Inflammatory macrophage treated with lipopolysaccharide for 4 hours (primary cell): ENCODE measurements around the gene ATP8A2.

Experiments
- DNase-seq: peaks from one replicate; pipeline ENCODE4 v3.0.0-alpha.2; 2020

ATP8A2 gene

GRCh38 chr13:25738342-25739196 is 366.8 kb downstream of the ATP8A2 start:
- no peak for DNase-seq

DNA sequence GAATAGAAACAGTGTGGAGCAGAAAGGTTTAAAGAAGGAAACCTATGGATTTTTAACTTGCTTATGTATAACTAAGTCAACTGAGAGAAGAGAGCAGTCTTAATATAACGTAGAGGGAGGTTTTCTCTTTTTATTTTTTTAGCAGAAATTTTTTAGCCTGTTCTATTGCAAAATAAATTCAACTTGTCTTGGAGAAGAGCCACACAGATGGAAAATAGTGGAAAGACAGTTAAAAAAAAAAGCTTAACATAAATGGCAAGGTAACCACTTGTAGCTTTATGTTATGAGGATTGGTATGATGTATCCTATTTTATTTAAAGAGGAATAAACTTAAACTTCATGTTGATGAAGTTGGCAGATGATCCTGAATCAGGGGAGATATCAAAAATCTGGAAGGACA is 367.6 kb downstream of the ATP8A2 start:
- no peak for DNase-seq

DNA sequence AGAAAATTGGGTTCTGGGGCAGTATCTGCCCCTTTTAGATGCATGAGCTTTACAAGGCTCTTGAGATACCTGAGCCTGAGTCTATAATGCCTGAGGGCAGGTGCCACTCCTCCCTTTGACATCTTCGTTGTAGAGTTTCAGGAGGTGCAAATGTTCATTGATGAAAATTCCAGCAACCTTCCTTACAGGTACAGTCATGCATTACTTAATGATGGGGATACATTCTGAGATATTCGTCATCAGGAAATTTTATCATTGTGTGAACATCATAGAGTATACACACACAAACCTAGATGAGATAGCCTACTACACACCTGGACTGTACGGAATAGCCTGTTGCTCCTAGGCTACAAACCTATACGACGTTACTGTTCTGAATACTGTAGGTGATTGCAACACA is 370.0 kb downstream of the ATP8A2 start:
- no peak for DNase-seq

DNA sequence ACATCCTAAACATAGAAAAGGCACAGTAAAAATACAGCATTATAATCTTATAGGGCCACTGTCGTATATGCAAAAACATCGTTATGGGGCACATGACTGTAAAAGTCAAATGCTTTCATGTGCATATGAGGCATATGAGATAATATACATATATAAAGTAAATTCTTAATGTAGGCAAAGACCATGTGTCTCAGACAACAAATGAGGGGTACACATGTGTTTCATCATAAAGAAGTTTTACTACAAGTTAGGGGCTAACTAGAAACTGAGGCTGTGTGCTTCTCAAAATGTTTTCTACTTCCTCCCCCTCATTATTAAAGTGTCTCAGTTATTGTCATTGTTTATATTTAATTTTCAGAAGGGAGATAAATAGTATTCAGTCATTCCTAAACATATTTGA is 370.4 kb downstream of the ATP8A2 start:
- DNase-seq: no peak

DNA sequence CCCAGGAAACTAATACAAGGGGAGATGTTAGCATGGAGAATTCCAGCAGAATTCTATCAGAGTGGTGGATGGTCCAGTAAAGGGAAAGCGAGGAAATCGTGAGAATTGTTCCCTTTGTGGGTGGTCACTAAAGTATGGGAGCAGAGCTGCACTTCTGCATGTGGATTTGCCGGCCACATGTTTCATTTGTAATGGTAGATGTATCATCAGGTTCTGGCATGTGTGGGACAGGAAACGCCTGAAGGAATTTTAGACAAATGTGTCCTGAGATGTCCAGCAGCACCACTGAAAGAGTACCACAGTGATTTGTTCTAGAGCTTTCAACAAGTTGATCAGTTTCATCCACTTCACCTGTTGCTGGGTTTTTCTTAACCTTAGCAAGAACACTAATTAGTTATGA is 371.6 kb downstream of the ATP8A2 start:
- no peak for DNase-seq

- DNase-seq: no peak
Measured at GRCh38 chr13:25744178-25744577, 372.4 kb downstream of the ATP8A2 start.

DNA sequence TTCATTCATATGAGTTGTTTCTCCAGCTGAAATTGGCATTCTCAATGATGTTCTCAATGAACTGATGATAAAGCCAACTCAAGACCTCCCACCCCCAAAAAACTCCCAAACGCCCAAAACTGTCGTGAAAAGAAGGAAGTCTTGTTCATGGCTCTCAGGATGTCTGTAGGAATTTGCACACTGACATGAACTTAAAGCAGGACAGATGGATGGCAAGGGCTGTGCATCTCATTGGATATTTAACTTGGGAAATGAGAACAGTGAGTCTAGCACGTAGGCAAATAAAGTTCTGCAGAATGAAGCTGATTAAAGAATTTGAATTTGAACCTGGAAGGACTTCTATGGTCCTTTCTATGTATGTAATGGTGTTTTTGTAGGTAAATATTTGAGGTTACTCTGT is 374.4 kb downstream of the ATP8A2 start:
- DNase-seq: no peak

GRCh38 chr13:25752957-25753551 is 381.3 kb downstream of the ATP8A2 start:
- DNase-seq: no peak

DNA sequence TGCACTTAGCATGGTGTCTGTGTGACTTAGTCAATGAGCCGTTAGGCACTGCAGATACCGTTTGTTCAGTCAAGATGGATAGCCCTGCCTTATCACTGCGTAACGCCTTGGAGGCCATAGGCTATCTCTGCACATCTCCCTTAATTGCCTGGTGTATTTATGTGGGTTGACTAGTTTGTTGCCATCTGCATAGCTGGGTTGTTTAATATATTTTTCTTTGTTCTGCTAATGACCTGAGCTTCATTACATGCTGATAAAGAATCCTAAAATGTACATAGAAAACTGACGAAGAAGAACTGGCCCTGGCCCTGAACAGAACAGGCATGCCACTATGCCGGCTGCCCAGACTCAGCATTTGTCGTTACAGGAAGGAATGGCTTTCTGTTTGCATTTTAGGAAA is 382.2 kb downstream of the ATP8A2 start:
- DNase-seq: no peak

DNA sequence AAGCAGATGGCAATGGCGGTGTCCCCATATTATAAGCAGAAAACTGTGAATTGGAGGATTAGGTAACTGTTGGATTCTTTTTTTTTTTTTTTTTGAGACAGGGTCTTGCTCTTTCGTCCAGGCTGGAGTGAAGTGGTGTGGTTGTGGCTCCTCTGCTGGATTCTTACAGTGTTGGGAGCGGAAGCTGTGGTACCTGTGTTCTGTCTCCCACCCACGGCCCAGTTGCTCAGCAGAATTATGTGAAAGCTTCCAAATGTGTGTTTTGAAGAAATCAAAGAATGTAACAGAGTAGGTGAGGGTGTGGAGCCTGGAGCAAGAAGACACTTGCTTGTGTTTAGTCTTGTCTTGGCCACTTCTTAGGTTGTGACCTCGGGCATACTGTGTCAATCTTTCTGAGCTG is 384.5 kb downstream of the ATP8A2 start:
- no peak for DNase-seq

DNA sequence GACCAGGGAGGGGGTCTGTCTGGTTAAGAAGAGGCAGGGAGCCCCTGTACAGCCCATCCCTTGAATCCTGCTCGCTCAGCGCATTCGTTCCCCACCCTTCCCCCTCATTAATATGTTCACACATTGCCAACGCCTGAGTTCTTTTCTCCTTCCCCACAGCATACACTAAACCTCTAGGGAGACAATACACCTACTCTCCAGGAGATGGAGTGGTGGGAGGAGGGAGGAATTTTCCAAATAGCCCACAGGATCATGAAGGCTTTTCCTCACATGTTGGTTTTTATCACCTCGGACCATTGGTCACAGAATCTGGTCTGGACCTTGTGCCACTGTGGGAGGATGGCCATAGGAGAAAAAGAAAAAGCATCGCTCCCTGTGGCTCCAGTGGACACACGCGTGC is 385.1 kb downstream of the ATP8A2 start:
- no peak for DNase-seq

DNA sequence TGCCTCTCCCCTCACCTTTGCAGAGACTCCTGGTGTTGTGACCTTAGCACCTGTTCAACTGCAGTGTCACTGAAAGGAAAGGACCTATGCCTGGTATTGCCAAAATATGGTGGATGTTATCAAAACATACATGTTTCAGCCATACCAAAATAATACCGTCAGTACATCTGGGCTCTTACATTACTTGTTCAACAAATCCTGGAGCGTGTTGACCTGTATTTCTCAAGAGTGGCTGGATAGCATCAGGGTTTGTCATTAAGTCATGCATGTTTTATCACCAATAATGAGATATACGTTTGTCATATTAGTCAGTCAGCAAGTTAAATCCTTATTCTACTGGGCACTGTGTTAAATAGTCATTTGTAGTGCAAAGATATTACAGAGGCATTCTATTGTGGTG is 389.3 kb downstream of the ATP8A2 start:
- no peak for DNase-seq

GRCh38 chr13:25762281-25762680 is 390.5 kb downstream of the ATP8A2 start:
- DNase-seq: no peak

- DNase-seq: no peak
Measured at GRCh38 chr13:25762795-25763377, 391.1 kb downstream of the ATP8A2 start.

- DNase-seq: no peak
Measured at GRCh38 chr13:25764378-25764777, 392.6 kb downstream of the ATP8A2 start.

DNA sequence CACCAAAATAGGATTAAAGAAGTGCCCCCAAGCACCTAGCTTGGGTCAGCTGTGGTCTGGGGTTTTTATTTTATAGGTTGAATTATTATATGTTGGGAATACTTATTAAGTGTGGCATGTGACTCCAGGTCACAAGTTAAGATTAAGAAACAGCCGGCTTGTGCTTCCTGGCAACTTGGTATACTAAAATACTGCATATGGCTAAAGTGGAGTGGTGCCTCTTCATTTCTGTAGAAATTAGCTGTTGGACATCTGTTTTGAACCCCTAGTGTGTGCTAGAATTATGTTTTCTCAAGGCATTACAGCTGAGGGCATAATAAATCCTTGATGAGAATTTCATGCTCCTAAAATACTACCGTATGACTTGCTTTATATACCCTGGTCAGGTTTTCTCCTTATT is 393.5 kb downstream of the ATP8A2 start:
- DNase-seq: no peak

DNA sequence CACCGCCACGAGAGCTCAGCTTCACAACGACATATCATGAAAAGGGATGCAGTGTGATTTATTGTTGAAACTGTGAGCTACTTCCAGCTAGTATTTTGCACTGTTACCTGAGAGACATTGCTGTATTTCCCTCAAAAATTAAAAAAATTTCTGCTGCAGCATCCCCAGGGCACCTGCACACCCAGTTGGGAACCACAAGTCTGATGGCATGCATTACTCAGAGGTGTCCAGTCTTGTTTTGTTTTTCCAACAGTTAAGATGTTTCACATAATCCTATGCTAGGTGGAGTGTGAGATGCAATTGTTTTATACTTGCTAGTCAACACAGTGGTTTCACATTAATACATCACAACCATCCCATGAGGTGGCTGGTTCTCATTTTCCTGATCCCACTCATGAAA is 394.8 kb downstream of the ATP8A2 start:
- no peak for DNase-seq

GRCh38 chr13:25766991-25767390 is 395.2 kb downstream of the ATP8A2 start:
- DNase-seq: no peak

- no peak for DNase-seq
Measured at GRCh38 chr13:25768376-25768775, 396.6 kb downstream of the ATP8A2 start.

GRCh38 chr13:25768838-25769237 is 397.1 kb downstream of the ATP8A2 start:
- DNase-seq: no peak

GRCh38 chr13:25770601-25771000 is 398.8 kb downstream of the ATP8A2 start:
- no peak for DNase-seq

- no peak for DNase-seq
Measured at GRCh38 chr13:25771202-25771601, 399.4 kb downstream of the ATP8A2 start.

GRCh38 chr13:25771641-25772478 is 400.1 kb downstream of the ATP8A2 start:
- no peak for DNase-seq
